Astrocyte (in vitro differentiated cells and primary cell): ENCODE measurements around the gene PBX2. TPM values are rescaled to one million over a fixed set of nuclear protein-coding genes. Genes with fewer than 3 reads are reported as not detected.
A peak's percentile ranks its signal among the peaks of the same experiment; 100 is the strongest.
"Not testable (repeated sequence)": the region's sequence is repeated elsewhere in the genome, so short reads cannot be mapped to it uniquely, and the experiment has no call there.

Source experiments
- DNase-seq: peaks from one replicate; pipeline ENCODE4 v3.0.0-alpha.2; 2010; ENCODE audit warnings: low read depth
- FAIRE-seq: peaks from 2 replicates; lab custom pipeline; 2011; peaks lifted over from hg19 to GRCh38; lab: Jason Lieb, UNC
- H2AFZ ChIP-seq: 2 replicates; pipeline ENCODE4 v1.6.0; 2012; ENCODE audit warnings: low read depth, low read length, inconsistent platforms
- H3K27ac ChIP-seq: 2 replicates; pipeline ENCODE4 v1.5.1; 2011; ENCODE audit warnings: low read depth, low read length, inconsistent platforms
- H3K27me3 ChIP-seq: 2 replicates; pipeline ENCODE4 v1.6.0; 2011; ENCODE audit warnings: low read length, inconsistent platforms; ENCODE audit not compliant: insufficient read depth
- H3K36me3 ChIP-seq: 2 replicates; pipeline ENCODE4 v1.5.1; 2011; ENCODE audit warnings: low read length, inconsistent platforms; ENCODE audit not compliant: insufficient read depth
- H3K4me1 ChIP-seq: 2 replicates; pipeline ENCODE4 v1.5.1; 2011; ENCODE audit warnings: low read length, inconsistent platforms; ENCODE audit not compliant: insufficient read depth
- H3K4me2 ChIP-seq: 2 replicates; pipeline ENCODE4 v1.6.0; 2012; ENCODE audit warnings: low read length, inconsistent platforms
- H3K4me3 ChIP-seq: 2 replicates; pipeline ENCODE4 v1.5.1; 2011; ENCODE audit warnings: low read depth, mild to moderate bottlenecking, low read length, inconsistent platforms; ENCODE audit not compliant: insufficient read depth
- H3K79me2 ChIP-seq: 2 replicates; pipeline ENCODE4 v1.6.0; 2012; ENCODE audit warnings: mild to moderate bottlenecking, low read length, inconsistent platforms; ENCODE audit not compliant: insufficient read depth
- H3K9ac ChIP-seq: 2 replicates; pipeline ENCODE4 v1.6.0; 2012; ENCODE audit warnings: mild to moderate bottlenecking, low read length, inconsistent platforms
- H3K9me3 ChIP-seq: 2 replicates; pipeline ENCODE4 v1.5.1; 2012; ENCODE audit warnings: low read depth, mild to moderate bottlenecking, low read length, inconsistent platforms; ENCODE audit not compliant: insufficient read depth
- H4K20me1 ChIP-seq: 2 replicates; pipeline ENCODE4 v1.6.0; 2012; ENCODE audit warnings: low read length, inconsistent platforms; ENCODE audit not compliant: insufficient read depth
- H3K27ac Mint-ChIP-seq: one replicate; pipeline ENCODE4 v1.8.0; 2021; ENCODE audit warnings: mild to moderate bottlenecking, mixed read lengths; ENCODE audit not compliant: unreplicated experiment
- H3K27me3 Mint-ChIP-seq: one replicate; pipeline ENCODE4 v1.8.0; 2021; ENCODE audit warnings: low read depth, mixed read lengths; ENCODE audit not compliant: unreplicated experiment
- H3K36me3 Mint-ChIP-seq: one replicate; pipeline ENCODE4 v1.8.0; 2021; ENCODE audit warnings: low read depth, mixed read lengths; ENCODE audit not compliant: unreplicated experiment
- H3K4me1 Mint-ChIP-seq: one replicate; pipeline ENCODE4 v1.8.0; 2021; ENCODE audit warnings: low read depth, mixed read lengths; ENCODE audit not compliant: unreplicated experiment
- H3K4me3 Mint-ChIP-seq: one replicate; pipeline ENCODE4 v1.8.0; 2021; ENCODE audit warnings: mild to moderate bottlenecking, moderate library complexity, mixed read lengths; ENCODE audit not compliant: unreplicated experiment
- H3K9me3 Mint-ChIP-seq: one replicate; pipeline ENCODE4 v1.8.0; 2021; ENCODE audit warnings: mild to moderate bottlenecking, mixed read lengths; ENCODE audit not compliant: unreplicated experiment
- EZH2 ChIP-seq: IDR thresholded peaks from 2 replicates; pipeline ENCODE4 v1.6.1; 2012; ENCODE audit warnings: mild to moderate bottlenecking, low read length, inconsistent platforms; ENCODE audit not compliant: insufficient read depth
- total RNA-seq: library from RNA; stranded (reverse); gene quantifications from 2 replicates; pipeline ENCODE4 v1.2.1, GENCODE V29; 2021
- TF ChIP-seq, protein P1 (sequence below): IDR thresholded peaks from 2 replicates; pipeline ENCODE4 v1.5.1; 2011; ENCODE audit warnings: low read depth, mild to moderate bottlenecking, inconsistent platforms, low read length, moderate library complexity; ENCODE audit not compliant: insufficient read depth

Gene PBX2
- total RNA-seq, 1 donor from 2014 or later = 80.7 TPM

DNA sequence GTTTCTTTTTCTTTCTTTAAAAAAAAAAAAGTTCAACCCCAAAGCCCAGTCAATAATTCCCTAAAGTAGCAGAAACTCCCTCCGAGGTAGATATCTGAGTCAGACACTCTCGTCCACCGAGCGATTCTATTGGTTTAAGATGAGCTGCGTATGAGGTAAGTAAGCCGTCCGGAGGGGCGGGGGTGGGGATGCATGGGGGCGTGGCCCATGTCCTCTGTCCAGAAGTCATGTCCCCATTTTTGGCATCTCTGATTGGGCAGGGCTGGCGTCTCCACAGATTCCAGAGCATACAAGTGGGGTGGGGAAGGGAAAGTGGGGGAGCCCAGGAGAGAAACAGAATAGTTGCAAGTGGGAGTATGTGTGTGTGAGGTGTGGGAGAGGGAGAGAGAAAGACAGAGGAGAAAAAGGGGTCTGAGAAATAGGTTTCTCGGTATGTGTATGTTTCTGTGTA lies 4.3 kb downstream of the PBX2 start:
- not testable (repeated sequence) for H3K9me3 Mint-ChIP-seq, H3K27me3 ChIP-seq, H3K4me3 ChIP-seq, H3K9me3 ChIP-seq, H4K20me1 ChIP-seq, H3K27me3 Mint-ChIP-seq, H2AFZ ChIP-seq
- Histone ChIP-seq H3K4me1 (peaks cover 18% of the 10 kb centered on the region), H3K36me3 (peaks cover 18% of the 10 kb centered on the region), H3K27ac (peak overlapping the region; percentile 37), H3K9ac (peak overlapping the region; percentile 35), H3K79me2 (peaks cover 29% of the 10 kb centered on the region), H3K4me2 (peak overlapping the region; percentile 41)
- FAIRE-seq (peak; percentile 5), DNase-seq (peak; percentile 82)
- Mint-ChIP-seq H3K4me3 (peak overlapping the region; percentile 66), H3K36me3 (peaks cover 22% of the 10 kb centered on the region), H3K27ac (peak overlapping the region; percentile 91), H3K4me1 (peaks cover 26% of the 10 kb centered on the region)

GRCh38 chr6:32184084-32184640 lies 5.8 kb downstream of the PBX2 start, which contains the start of gene AGER:
AGER (minus strand) TSS chr6:32184253; CDS start chr6:32184222, 31 bp downstream.
- Mint-ChIP-seq H3K27ac (peak within 1 kb of the TSS; percentile 31), H3K4me1 (peaks cover 27% of the 10 kb centered on the region), H3K36me3 (peaks cover 23% of the 10 kb centered on the region), H3K4me3 (no peak within 1 kb of the TSS), H3K9me3 (no peaks in the 10 kb centered on the region), H3K27me3 (no peaks in the 10 kb centered on the region)
- TF ChIP-seq, protein P1, sequence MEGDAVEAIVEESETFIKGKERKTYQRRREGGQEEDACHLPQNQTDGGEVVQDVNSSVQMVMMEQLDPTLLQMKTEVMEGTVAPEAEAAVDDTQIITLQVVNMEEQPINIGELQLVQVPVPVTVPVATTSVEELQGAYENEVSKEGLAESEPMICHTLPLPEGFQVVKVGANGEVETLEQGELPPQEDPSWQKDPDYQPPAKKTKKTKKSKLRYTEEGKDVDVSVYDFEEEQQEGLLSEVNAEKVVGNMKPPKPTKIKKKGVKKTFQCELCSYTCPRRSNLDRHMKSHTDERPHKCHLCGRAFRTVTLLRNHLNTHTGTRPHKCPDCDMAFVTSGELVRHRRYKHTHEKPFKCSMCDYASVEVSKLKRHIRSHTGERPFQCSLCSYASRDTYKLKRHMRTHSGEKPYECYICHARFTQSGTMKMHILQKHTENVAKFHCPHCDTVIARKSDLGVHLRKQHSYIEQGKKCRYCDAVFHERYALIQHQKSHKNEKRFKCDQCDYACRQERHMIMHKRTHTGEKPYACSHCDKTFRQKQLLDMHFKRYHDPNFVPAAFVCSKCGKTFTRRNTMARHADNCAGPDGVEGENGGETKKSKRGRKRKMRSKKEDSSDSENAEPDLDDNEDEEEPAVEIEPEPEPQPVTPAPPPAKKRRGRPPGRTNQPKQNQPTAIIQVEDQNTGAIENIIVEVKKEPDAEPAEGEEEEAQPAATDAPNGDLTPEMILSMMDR = no peak
- TF ChIP-seq EZH2 = no peak
- no peak within 1 kb of the TSS for H3K9ac ChIP-seq
- FAIRE-seq (no peak), DNase-seq (no peak)
- no peak within 1 kb of the TSS for H3K27ac ChIP-seq
- no peak within 1 kb of the TSS for H3K4me3 ChIP-seq
- no peaks in the 10 kb centered on the region for H4K20me1 ChIP-seq
- H3K9me3 ChIP-seq = no peaks in the 10 kb centered on the region
- H2AFZ ChIP-seq = no peak within 1 kb of the TSS
- H3K27me3 ChIP-seq = no peaks in the 10 kb centered on the region
- no peak within 1 kb of the TSS for H3K4me2 ChIP-seq
- H3K79me2 ChIP-seq = peaks cover 28% of the 10 kb centered on the region
- H3K36me3 ChIP-seq = peaks cover 18% of the 10 kb centered on the region
- peaks cover 14% of the 10 kb centered on the region for H3K4me1 ChIP-seq

GRCh38 chr6:32183483-32184083 lies 6.4 kb downstream of the PBX2 start:
- Histone ChIP-seq H3K4me1 (peaks cover 14% of the 10 kb centered on the region), H2AFZ (no peak overlapping the region), H3K9me3 (no peaks in the 10 kb centered on the region), H3K27me3 (no peaks in the 10 kb centered on the region), H3K4me2 (no peak overlapping the region), H3K9ac (no peak overlapping the region), H3K79me2 (peaks cover 28% of the 10 kb centered on the region), H3K36me3 (peaks cover 18% of the 10 kb centered on the region), H3K4me3 (no peak overlapping the region), H4K20me1 (no peaks in the 10 kb centered on the region), H3K27ac (no peak overlapping the region)
- DNase-seq (no peak), FAIRE-seq (no peak)
- Mint-ChIP-seq H3K4me3 (no peak overlapping the region), H3K27ac (no peak overlapping the region), H3K9me3 (no peaks in the 10 kb centered on the region), H3K4me1 (peaks cover 28% of the 10 kb centered on the region), H3K27me3 (no peaks in the 10 kb centered on the region), H3K36me3 (peaks cover 24% of the 10 kb centered on the region)
- TF ChIP-seq, protein P1 = no peak
- no peak for TF ChIP-seq EZH2
